Keratinocyte (primary cell): ENCODE results near the gene MC2R. TPM values are rescaled to one million over a fixed set of nuclear protein-coding genes. Genes with fewer than 3 reads are reported as not detected.

Source experiments
- DNase-seq: peaks from one replicate; pipeline ENCODE4 v3.0.0-alpha.2; 2011; ENCODE audit warnings: low read depth, missing footprints, low spot score
- FAIRE-seq: peaks from 2 replicates; lab custom pipeline; 2011; peaks lifted over from hg19 to GRCh38; lab: Jason Lieb, UNC
- H2AFZ ChIP-seq: 2 replicates; pipeline ENCODE4 v1.6.0; 2012; ENCODE audit warnings: low read length, control low read depth, inconsistent platforms; ENCODE audit not compliant: control insufficient read depth
- H3K27ac ChIP-seq: 2 replicates; pipeline ENCODE4 v1.5.1; 2011; ENCODE audit warnings: low read length; ENCODE audit not compliant: control insufficient read depth, insufficient read depth
- H3K27me3 ChIP-seq: 3 replicates; pipeline ENCODE4 v1.6.0; 2011; ENCODE audit warnings: low read length; ENCODE audit not compliant: control insufficient read depth, insufficient read depth; ENCODE audit errors: extremely low read depth
- H3K36me3 ChIP-seq, 2 experiments: 2 replicates in 1 of 2; 3 replicates in 1 of 2; pipeline ENCODE4 v1.5.1; 2011; ENCODE audit warnings: low read length in 2 of 2, mild to moderate bottlenecking in 1 of 2; ENCODE audit not compliant: control insufficient read depth in 2 of 2, insufficient read depth in 2 of 2; ENCODE audit errors: extremely low read depth in 1 of 2
- H3K4me1 ChIP-seq: 3 replicates; pipeline ENCODE4 v1.5.1; 2011; ENCODE audit warnings: low read length; ENCODE audit not compliant: control insufficient read depth, insufficient read depth; ENCODE audit errors: extremely low read depth
- H3K4me2 ChIP-seq: 3 replicates; pipeline ENCODE4 v1.6.0; 2011; ENCODE audit warnings: low read depth, low read length; ENCODE audit not compliant: control insufficient read depth, insufficient read depth; ENCODE audit errors: extremely low read depth
- H3K4me3 ChIP-seq, 3 experiments: fragments of 200-600 bp in 1 of 3; sonication (generic) in 1 of 3; 2 replicates in 2 of 3; 3 replicates in 1 of 3; pipeline ENCODE4 v1.5.1; 2011 to 2016; ENCODE audit warnings: low read length in 3 of 3, mild to moderate bottlenecking in 3 of 3, control low read depth in 2 of 3, inconsistent platforms in 1 of 3, low read depth in 1 of 3, mixed read lengths in 1 of 3, mixed run types in 1 of 3, moderate library complexity in 1 of 3; ENCODE audit not compliant: control insufficient read depth in 2 of 3, insufficient read depth in 2 of 3; ENCODE audit errors: extremely low read depth in 1 of 3
- H3K79me2 ChIP-seq: 2 replicates; pipeline ENCODE4 v1.6.0; 2012; ENCODE audit warnings: low read length; ENCODE audit not compliant: control insufficient read depth, insufficient read depth
- H3K9ac ChIP-seq: 3 replicates; pipeline ENCODE4 v1.6.0; 2011; ENCODE audit warnings: low read length; ENCODE audit not compliant: control insufficient read depth, insufficient read depth; ENCODE audit errors: extremely low read depth
- H3K9me1 ChIP-seq: 3 replicates; pipeline ENCODE4 v1.6.0; 2011; ENCODE audit warnings: low read length; ENCODE audit not compliant: control insufficient read depth, insufficient read depth; ENCODE audit errors: extremely low read depth
- H3K9me3 ChIP-seq: 2 replicates; pipeline ENCODE4 v1.5.1; 2012; ENCODE audit warnings: low read depth, low read length; ENCODE audit not compliant: control insufficient read depth
- H4K20me1 ChIP-seq: 3 replicates; pipeline ENCODE4 v1.6.0; 2011; ENCODE audit warnings: low read length; ENCODE audit not compliant: control insufficient read depth, insufficient read depth; ENCODE audit errors: extremely low read depth
- CTCF ChIP-seq, 3 experiments: IDR thresholded peaks in 1 of 3; conservative IDR thresholded peaks in 1 of 3; optimal IDR thresholded peaks in 1 of 3; 2 replicates in 2 of 3; 3 replicates in 1 of 3; pipeline versions ENCODE3 to v1.5.1; 2011; ENCODE audit warnings: low read length in 3 of 3, mild to moderate bottlenecking in 3 of 3, moderate library complexity in 2 of 3, control low read depth in 1 of 3, inconsistent platforms in 1 of 3; ENCODE audit not compliant: insufficient read depth in 2 of 3; ENCODE audit errors: extremely low read depth in 1 of 3
- EZH2 ChIP-seq: IDR thresholded peaks from one replicate; pipeline ENCODE4 v1.6.1; 2012; ENCODE audit warnings: inconsistent platforms, mild to moderate bottlenecking, low read length, moderate library complexity
- dilution Hi-C: fragments of 300-500 bp; cut with MboI; formaldehyde crosslinking; loops from one replicate; pipeline ENCODE4 v1.7.0; 2020; ENCODE audit warnings: low sequenced_read_pairs; ENCODE audit not compliant: extremely low pct_ligation_motif_present
- polyA plus RNA-seq, 5 experiments: library from polyadenylated mRNA; depleted of rRNA in 3 of 5; stranded (reverse) in 3 of 5; stranded (forward) in 1 of 5; unstranded in 1 of 5; fragments of >200 nt; gene quantifications; 1 replicate in 1 of 5; 2 replicates in 3 of 5; 3 replicates in 1 of 5; pipeline versions ENCODE4 v1.2.1 to v1.2.3, GENCODE V29; 2011 to 2012; ENCODE audit warnings: missing spikeins in 2 of 5, low read depth in 1 of 5, low replicate concordance in 1 of 5

MC2R gene
- polyA plus RNA-seq, 1 donor (not counting 4 experiments of a cell fraction or from before 2014, with no cell fraction given): not detected

- DNase-seq (no peak), FAIRE-seq (no peak)
- dilution Hi-C loops: no loop called here
- H3K36me3 ChIP-seq: no peaks in the 10 kb centered on the region
- no peaks in the 10 kb centered on the region for H3K4me1 ChIP-seq
- no peaks in the 10 kb centered on the region for H3K9me3 ChIP-seq
- no peak overlapping the region for H3K9ac ChIP-seq
- H3K4me2 ChIP-seq: no peak overlapping the region
- no peaks in the 10 kb centered on the region for H3K79me2 ChIP-seq
- TF ChIP-seq EZH2 (no peak), CTCF (optimal IDR thresholded peaks at IDR 0.05 in 1 of 3, IDR thresholded peaks at IDR 0.05 in 1 of 3, conservative IDR thresholded peaks at IDR 0.05 in 1 of 3; ENCODE audit: extremely low read depth in 1 of 3, insufficient read depth in 2 of 3, low read length in 3 of 3) (no peak)
- H3K9me1 ChIP-seq: no peaks in the 10 kb centered on the region
- no peak overlapping the region for H2AFZ ChIP-seq
- no peak overlapping the region for H3K4me3 ChIP-seq
- H4K20me1 ChIP-seq: no peaks in the 10 kb centered on the region
- no peaks in the 10 kb centered on the region for H3K27me3 ChIP-seq
- H3K27ac ChIP-seq: no peak overlapping the region
Observed at GRCh38 chr18:13878857-13879256, 36.5 kb downstream of the MC2R start.

- Histone ChIP-seq H3K9me1 (no peaks in the 10 kb centered on the region), H3K27ac (no peak overlapping the region), H3K36me3 (no peaks in the 10 kb centered on the region), H3K4me3 (no peak overlapping the region), H3K9me3 (no peaks in the 10 kb centered on the region), H4K20me1 (no peaks in the 10 kb centered on the region), H3K79me2 (no peaks in the 10 kb centered on the region), H3K4me1 (no peaks in the 10 kb centered on the region), H2AFZ (no peak overlapping the region), H3K27me3 (no peaks in the 10 kb centered on the region), H3K9ac (no peak overlapping the region), H3K4me2 (no peak overlapping the region)
- DNase-seq (no peak), FAIRE-seq (no peak)
- TF ChIP-seq CTCF (optimal IDR thresholded peaks at IDR 0.05 in 1 of 3, IDR thresholded peaks at IDR 0.05 in 1 of 3, conservative IDR thresholded peaks at IDR 0.05 in 1 of 3; ENCODE audit: extremely low read depth in 1 of 3, insufficient read depth in 2 of 3, low read length in 3 of 3) (no peak), EZH2 (no peak)
- dilution Hi-C loops: no loop called here
Observed at GRCh38 chr18:13877157-13877556, 38.2 kb downstream of the MC2R start.
